ENCODE data around the gene TRIM65. TPM values are rescaled to one million over a fixed set of nuclear protein-coding genes. Genes with fewer than 3 reads are reported as not detected.
A peak's percentile ranks its signal among the peaks of the same experiment; 100 is the strongest.
"Not testable (repeated sequence)": the region's sequence is repeated elsewhere in the genome, so short reads cannot be mapped to it uniquely, and the experiment has no call there.

Gene TRIM65
- total and polyA plus RNA-seq, 7 experiments from 2014 or later: 14.9 to 37.7 (median 29.6) TPM

GRCh38 chr17:75864448-75864871, 32.3 kb downstream of the TRIM65 start:
- H3K27ac Mint-ChIP-seq: peak overlapping the region; percentile 48 to 93 (median 84)
- peaks cover 0 to 3% (median 0%) of the 10 kb centered on the region in 11 donors for H3K9me3 Mint-ChIP-seq
- peak in 4 of 9 donors; percentile 34 to 54 (median 38) for DNase-seq
- ATAC-seq: peak; percentile 70
- Histone ChIP-seq H3K27me3 (ENCODE audit: control insufficient read depth in 2 of 2, insufficient read depth in 2 of 2, low read length in 2 of 2) (no peaks in the 10 kb centered on the region), H3K36me3 (ENCODE audit: control insufficient read depth in 2 of 3, insufficient read depth in 3 of 3, low read length in 3 of 3) (no peaks in the 10 kb centered on the region), H3K27ac (ENCODE audit: low read depth, low read length) (peak overlapping the region; percentile 49), H3K4me1 (ENCODE audit: control insufficient read depth in 2 of 2, insufficient read depth in 2 of 2, low read length in 2 of 2) (peaks cover 11 to 18% of the 10 kb centered on the region in 2 donors), H3K9me3 (ENCODE audit: control insufficient read depth in 2 of 3, low read length in 3 of 3) (no peaks in the 10 kb centered on the region), H3K4me3 (ENCODE audit: low read length) (no peak overlapping the region)
- intact Hi-C loops (cut with micrococcal nuclease): loop anchor here in 1 of 2 donors (1.0 kb wide), 1 partner anchor 12 kb away; no protein-coding TSS in a partner anchor
- CTCF ChIA-PET: interaction anchor here (0.6 to 1.3 kb wide), 8 partner anchors 8 to 341 kb away, joined by 3 to 11 read pairs (median 4); partner anchors contain the start of gene WBP2
- H3K27me3 Mint-ChIP-seq: no peaks in the 10 kb centered on the region
- peak overlapping the region in 6 of 10 donors; percentile 8 to 72 (median 50) for H3K4me3 Mint-ChIP-seq
- H3K4me1 Mint-ChIP-seq: peaks cover 10 to 29% (median 22%) of the 10 kb centered on the region in 7 donors
- POLR2A ChIA-PET: interaction anchor here (0.6 to 20.0 kb wide), 8 partner anchors 6 to 463 kb away, joined by 3 to 354 read pairs (median 3); partner anchors contain the start of genes TRIM47, TRIM65 and WBP2
- H3K36me3 Mint-ChIP-seq: no peaks in the 10 kb centered on the region

DNA sequence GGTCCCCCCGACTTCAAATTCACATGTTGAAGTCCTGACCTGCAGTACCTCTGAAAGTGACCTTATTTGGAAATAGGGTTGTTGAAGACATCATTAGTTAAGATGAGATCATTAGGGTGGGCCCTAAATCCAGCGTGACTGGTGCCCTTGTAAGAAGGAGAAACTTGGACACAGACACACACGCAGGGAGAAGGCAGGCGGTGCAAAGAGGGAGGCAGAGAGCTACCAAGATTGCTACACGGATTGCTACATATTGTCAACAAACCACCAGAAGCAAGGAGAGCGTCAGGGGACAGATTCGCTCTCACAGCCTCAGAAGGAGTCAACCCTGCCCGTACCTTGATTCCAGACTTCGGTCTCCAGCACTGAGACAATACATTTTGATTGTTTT, 34.8 kb downstream of the TRIM65 start:
- Histone ChIP-seq H3K36me3 (ENCODE audit: control insufficient read depth in 2 of 3, insufficient read depth in 3 of 3, low read length in 3 of 3) (no peaks in the 10 kb centered on the region), H3K27me3 (ENCODE audit: control insufficient read depth in 2 of 2, insufficient read depth in 2 of 2, low read length in 2 of 2) (no peaks in the 10 kb centered on the region), H3K27ac (ENCODE audit: low read depth, low read length) (no peak overlapping the region), H3K4me3 (ENCODE audit: low read length) (no peak overlapping the region), H3K4me1 (ENCODE audit: control insufficient read depth in 2 of 2, insufficient read depth in 2 of 2, low read length in 2 of 2) (peaks cover 16 to 18% of the 10 kb centered on the region in 2 donors), H3K9me3 (ENCODE audit: control insufficient read depth in 2 of 3, low read length in 3 of 3) (no peaks in the 10 kb centered on the region)
- intact Hi-C loops (cut with micrococcal nuclease): loop anchor here in 1 of 2 donors (2.0 kb wide), 1 partner anchor 17 kb away; the partner anchor contains the start of gene UNC13D
- Mint-ChIP-seq H3K4me3 (peak overlapping the region in 2 of 10 donors; percentile 51 to 59), H3K27me3 (no peaks in the 10 kb centered on the region), H3K4me1 (peaks cover 10 to 44% (median 34%) of the 10 kb centered on the region in 7 donors), H3K36me3 (no peaks in the 10 kb centered on the region), H3K9me3 (peaks cover 0 to 3% (median 0%) of the 10 kb centered on the region in 11 donors), H3K27ac (peak overlapping the region in 4 of 9 donors; percentile 28 to 71 (median 56))
- ATAC-seq (no peak), DNase-seq (no peak)
- ChIA-PET POLR2A (interaction anchor here (0.9 to 15.0 kb wide), 7 partner anchors 8 to 86 kb away, joined by 3 to 354 read pairs (median 8); partner anchors contain the start of genes TRIM47, TRIM65 and UNC13D), CTCF (interaction anchor here (4.1 kb wide), 1 partner anchor 14 kb away, joined by 25 read pairs; no protein-coding TSS in a partner anchor)

GRCh38 chr17:75859358-75859757, 37.4 kb downstream of the TRIM65 start:
- peaks cover 9 to 39% (median 29%) of the 10 kb centered on the region in 7 donors for H3K4me1 Mint-ChIP-seq
- H3K27ac ChIP-seq (ENCODE audit: low read depth, low read length): not testable (repeated sequence)
- CTCF ChIA-PET: interaction anchor here (0.7 to 4.1 kb wide), 3 partner anchors 12 to 37 kb away, joined by 3 to 25 read pairs (median 3); partner anchors contain the start of gene TRIM65

GRCh38 chr17:75856062-75856756, 40.5 kb downstream of the TRIM65 start:
- no peak for ATAC-seq

More at GRCh38 chr17:75859358-75859757, 37.4 kb downstream of the TRIM65 start:
- H3K27me3 ChIP-seq (ENCODE audit: control insufficient read depth in 2 of 2, insufficient read depth in 2 of 2, low read length in 2 of 2); H3K36me3 Mint-ChIP-seq; H3K36me3 ChIP-seq (ENCODE audit: control insufficient read depth in 2 of 3, insufficient read depth in 3 of 3, low read length in 3 of 3); H3K9me3 Mint-ChIP-seq; DNase-seq; H3K27me3 Mint-ChIP-seq; ATAC-seq; H3K4me3 ChIP-seq (ENCODE audit: low read length); H3K9me3 ChIP-seq (ENCODE audit: control insufficient read depth in 2 of 3, low read length in 3 of 3): not testable (repeated sequence)
- Mint-ChIP-seq H3K27ac (peak overlapping the region in 2 of 9 donors; percentile 45 to 51), H3K4me3 (peak overlapping the region in 1 of 10 donors; percentile 56)
- POLR2A ChIA-PET: interaction anchor here (0.8 to 15.0 kb wide), 4 partner anchors 15 to 83 kb away, joined by 3 to 354 read pairs (median 4); partner anchors contain the start of gene TRIM47
- intact Hi-C loops (cut with micrococcal nuclease): loop anchor here in 1 of 2 donors (5.0 kb wide), 1 partner anchor 77 kb away; the partner anchor contains the start of gene UNK
- H3K4me1 ChIP-seq (ENCODE audit: control insufficient read depth in 2 of 2, insufficient read depth in 2 of 2, low read length in 2 of 2): peaks cover 17 to 22% of the 10 kb centered on the region in 2 donors

GRCh38 chr17:75855310-75856061, 41.3 kb downstream of the TRIM65 start, which contains the start of gene WBP2:
Gene WBP2, minus strand, starts transcription at chr17:75855335. Its CDS starts 38 bp downstream, at chr17:75855297.
- Mint-ChIP-seq H3K4me3 (peak within 1 kb of the TSS in 2 of 10 donors; percentile 89 to 92), H3K36me3 (peaks cover 0 to 8% (median 0%) of the 10 kb centered on the region in 5 donors), H3K9me3 (no peaks in the 10 kb centered on the region), H3K27me3 (no peaks in the 10 kb centered on the region), H3K27ac (peak within 1 kb of the TSS in 6 of 9 donors; percentile 84 to 95 (median 90)), H3K4me1 (peaks cover 19 to 47% (median 39%) of the 10 kb centered on the region in 7 donors)
- H3K27ac ChIP-seq (ENCODE audit: low read depth, low read length): peak within 1 kb of the TSS; percentile 88
- H3K27me3 ChIP-seq (ENCODE audit: control insufficient read depth in 2 of 2, insufficient read depth in 2 of 2, low read length in 2 of 2): no peaks in the 10 kb centered on the region
- H3K9me3 ChIP-seq (ENCODE audit: control insufficient read depth in 2 of 3, low read length in 3 of 3): no peaks in the 10 kb centered on the region
- H3K36me3 ChIP-seq (ENCODE audit: control insufficient read depth in 2 of 3, insufficient read depth in 3 of 3, low read length in 3 of 3): peaks cover 3 to 13% (median 6%) of the 10 kb centered on the region in 3 experiments
- ChIA-PET POLR2A (interaction anchor here (0.6 to 16.6 kb wide), 35 partner anchors 12 to 608 kb away, joined by 3 to 354 read pairs (median 5); partner anchors contain the start of genes EXOC7, FBF1, GALK1 and LLGL2), CTCF (interaction anchor here (0.7 to 4.3 kb wide), 17 partner anchors 9 to 189 kb away, joined by 3 to 21 read pairs (median 5); partner anchors contain the start of genes RECQL5, SAP30BP, TRIM65 and UNC13D)
- ATAC-seq (peak; percentile 94), DNase-seq (peak; percentile 82 to 100 (median 98))
- H3K4me3 ChIP-seq (ENCODE audit: low read length): peak within 1 kb of the TSS; percentile 93
- H3K4me1 ChIP-seq (ENCODE audit: control insufficient read depth in 2 of 2, insufficient read depth in 2 of 2, low read length in 2 of 2): peaks cover 19 to 25% of the 10 kb centered on the region in 2 donors
- intact Hi-C loops (cut with micrococcal nuclease): loop anchor here (1.0 to 5.0 kb wide), 17 partner anchors 12 to 871 kb away; partner anchors contain the start of genes TRIM65 (in 2 of the 2), UNK (in 2 of the 2), ACOX1 (in 1 of the 2) and FBF1 (in 1 of the 2)

More at GRCh38 chr17:75856062-75856756, 40.5 kb downstream of the TRIM65 start:
- POLR2A ChIA-PET: interaction anchor here (0.6 to 16.6 kb wide), 16 partner anchors 13 to 584 kb away, joined by 3 to 354 read pairs (median 20); partner anchors contain the start of genes FBF1, GALK1, MRPL38 and TRIM47
- H3K9me3 ChIP-seq (ENCODE audit: control insufficient read depth in 2 of 3, low read length in 3 of 3): no peaks in the 10 kb centered on the region
- no peaks in the 10 kb centered on the region for H3K27me3 Mint-ChIP-seq
- H3K27ac ChIP-seq (ENCODE audit: low read depth, low read length): peak overlapping the region; percentile 88
- H3K9me3 Mint-ChIP-seq: no peaks in the 10 kb centered on the region
- H3K4me3 Mint-ChIP-seq: peak overlapping the region in 2 of 10 donors; percentile 89 to 92
- H3K36me3 ChIP-seq (ENCODE audit: control insufficient read depth in 2 of 3, insufficient read depth in 3 of 3, low read length in 3 of 3): peaks cover 0 to 6% (median 2%) of the 10 kb centered on the region in 3 experiments
- H3K4me1 ChIP-seq (ENCODE audit: control insufficient read depth in 2 of 2, insufficient read depth in 2 of 2, low read length in 2 of 2): peaks cover 19 to 25% of the 10 kb centered on the region in 2 donors
- CTCF ChIA-PET: interaction anchor here (1.0 to 4.3 kb wide), 9 partner anchors 9 to 79 kb away, joined by 3 to 21 read pairs (median 8); partner anchors contain the start of genes TRIM65, UNC13D and UNK
- DNase-seq: no peak
- H3K27me3 ChIP-seq (ENCODE audit: control insufficient read depth in 2 of 2, insufficient read depth in 2 of 2, low read length in 2 of 2): no peaks in the 10 kb centered on the region
- H3K4me1 Mint-ChIP-seq: peaks cover 19 to 47% (median 39%) of the 10 kb centered on the region in 7 donors
- intact Hi-C loops (cut with micrococcal nuclease): loop anchor here in 1 of 2 donors (1.0 to 5.0 kb wide), 3 partner anchors 22 to 74 kb away; partner anchors contain the start of genes TRIM47, TRIM65 and UNK
- peak overlapping the region; percentile 93 for H3K4me3 ChIP-seq (ENCODE audit: low read length)
- H3K36me3 Mint-ChIP-seq: peaks cover 0 to 8% (median 0%) of the 10 kb centered on the region in 5 donors
- peak overlapping the region in 6 of 9 donors; percentile 84 to 95 (median 90) for H3K27ac Mint-ChIP-seq
